ENCODE measurements around the gene RLN3.

Gene RLN3

GRCh38 chr19:14027856-14028450, at the start of gene RLN3:
Gene RLN3 (plus strand): TSS chr19:14028148. CDS start chr19:14028205, 57 bp downstream.
- DNase-seq, result no peak

- peak; percentile 67 for DNase-seq
Measured at GRCh38 chr19:13978351-13979243, 49.4 kb upstream of the RLN3 start.

GRCh38 chr19:13979244-13979615, 48.7 kb upstream of the RLN3 start:
- DNase-seq, result no peak

GRCh38 chr19:13979686-13980085, 48.3 kb upstream of the RLN3 start:
- DNase-seq, result no peak

GRCh38 chr19:13980340-13980739, 47.6 kb upstream of the RLN3 start:
- DNase-seq, result no peak

GRCh38 chr19:13981021-13981420, 46.9 kb upstream of the RLN3 start:
- no peak for DNase-seq

- no peak for DNase-seq
Measured at GRCh38 chr19:13981467-13981866, 46.5 kb upstream of the RLN3 start.

- no peak for DNase-seq
Measured at GRCh38 chr19:13981988-13982501, 45.9 kb upstream of the RLN3 start.

- DNase-seq, result no peak
Measured at GRCh38 chr19:13982773-13983172, 45.2 kb upstream of the RLN3 start.

- peak; percentile 32 for DNase-seq
Measured at GRCh38 chr19:13983213-13983889, 44.6 kb upstream of the RLN3 start.

- DNase-seq, result no peak
Measured at GRCh38 chr19:13984186-13984585, 43.8 kb upstream of the RLN3 start.

GRCh38 chr19:13984875-13985741, 42.8 kb upstream of the RLN3 start:
- DNase-seq, result no peak

- no peak for DNase-seq
Measured at GRCh38 chr19:13985771-13986347, 42.1 kb upstream of the RLN3 start.

- no peak for DNase-seq
Measured at GRCh38 chr19:13986348-13986904, 41.5 kb upstream of the RLN3 start.

GRCh38 chr19:13987101-13987890, 40.7 kb upstream of the RLN3 start:
- no peak for DNase-seq

GRCh38 chr19:13989487-13989886, 38.5 kb upstream of the RLN3 start:
- no peak for DNase-seq

- DNase-seq, result no peak
Measured at GRCh38 chr19:13990085-13990484, 37.9 kb upstream of the RLN3 start.

- DNase-seq, result no peak
Measured at GRCh38 chr19:13992025-13992424, 35.9 kb upstream of the RLN3 start.

- no peak for DNase-seq
Measured at GRCh38 chr19:13993590-13994300, 34.2 kb upstream of the RLN3 start.

GRCh38 chr19:13995017-13995728, 32.8 kb upstream of the RLN3 start:
- no peak for DNase-seq
